Neuronal stem cell (in vitro differentiated cells): ENCODE results near the gene SLIT3.

Source experiments
- DNase-seq: peaks from one replicate; pipeline ENCODE4 v3.0.0-alpha.2; 2013; ENCODE audit warnings: low spot score
- H2AFZ ChIP-seq: one replicate; pipeline ENCODE4 v1.6.1; 2013; ENCODE audit warnings: mild to moderate bottlenecking, low read length, inconsistent platforms
- H2AK5ac ChIP-seq: 2 replicates; pipeline ENCODE4 v1.6.1; 2013; ENCODE audit warnings: low read depth, mild to moderate bottlenecking, inconsistent platforms, low read length, moderate library complexity, mixed read lengths
- H2BK120ac ChIP-seq: 2 replicates; pipeline ENCODE4 v1.6.1; 2013; ENCODE audit warnings: low read depth, mild to moderate bottlenecking, inconsistent platforms, low read length, moderate library complexity, mixed read lengths
- H2BK12ac ChIP-seq: one replicate; pipeline ENCODE4 v1.6.1; 2013; ENCODE audit warnings: low read length, inconsistent platforms
- H2BK15ac ChIP-seq: 2 replicates; pipeline ENCODE4 v1.6.1; 2013; ENCODE audit warnings: mild to moderate bottlenecking, low read length, inconsistent platforms, mixed read lengths
- H2BK5ac ChIP-seq: one replicate; pipeline ENCODE4 v1.6.1; 2013; ENCODE audit warnings: inconsistent platforms, mild to moderate bottlenecking, low read length, moderate library complexity
- H3K14ac ChIP-seq: one replicate; pipeline ENCODE4 v1.6.1; 2013; ENCODE audit warnings: low read length, inconsistent platforms
- H3K18ac ChIP-seq: 2 replicates; pipeline ENCODE4 v1.6.1; 2013; ENCODE audit warnings: low read length, inconsistent platforms
- H3K23ac ChIP-seq: 2 replicates; pipeline ENCODE4 v1.6.1; 2013; ENCODE audit warnings: low read depth, mild to moderate bottlenecking, mixed read lengths, low read length, inconsistent platforms; ENCODE audit not compliant: poor library complexity
- H3K27ac ChIP-seq: replicated peaks from 3 replicates; pipeline ENCODE4 v1.5.1; 2013; ENCODE audit warnings: low read length, inconsistent platforms
- H3K27me3 ChIP-seq, 3 experiments: 2 replicates each; pipeline ENCODE4 v1.6.1; 2013; ENCODE audit warnings: low read length in 3 of 3, mild to moderate bottlenecking in 2 of 3, inconsistent platforms in 1 of 3, low read depth in 1 of 3, mixed read lengths in 1 of 3, moderate library complexity in 1 of 3; ENCODE audit not compliant: control insufficient read depth in 3 of 3, insufficient read depth in 3 of 3
- H3K36me3 ChIP-seq, 2 donors: replicated peaks in 1 of 2; 2 replicates each; pipeline ENCODE4 v1.6.1; 2013; ENCODE audit warnings: low read length in 2 of 2; ENCODE audit not compliant: control insufficient read depth in 2 of 2, insufficient read depth in 2 of 2
- H3K4ac ChIP-seq: 2 replicates; pipeline ENCODE4 v1.6.1; 2013; ENCODE audit warnings: inconsistent platforms, mild to moderate bottlenecking, low read length, moderate library complexity
- H3K4me1 ChIP-seq, 2 donors: 1 replicate in 1 of 2; 2 replicates in 1 of 2; pipeline ENCODE4 v1.6.1; 2013; ENCODE audit warnings: low read length in 2 of 2, low read depth in 1 of 2; ENCODE audit not compliant: control insufficient read depth in 2 of 2, insufficient read depth in 1 of 2
- H3K4me2 ChIP-seq: one replicate; pipeline ENCODE4 v1.6.1; 2013; ENCODE audit warnings: mild to moderate bottlenecking, low read length, inconsistent platforms; ENCODE audit not compliant: insufficient read depth, poor library complexity, severe bottlenecking
- H3K4me3 ChIP-seq, 2 donors: 2 replicates each; pipeline ENCODE4 v1.5.1; 2013; ENCODE audit warnings: low read length in 2 of 2, mild to moderate bottlenecking in 2 of 2, inconsistent platforms in 1 of 2, moderate library complexity in 1 of 2
- H3K79me1 ChIP-seq: one replicate; pipeline ENCODE4 v1.6.1; 2013; ENCODE audit warnings: low read depth, mild to moderate bottlenecking, inconsistent platforms, low read length, moderate library complexity
- H3K9ac ChIP-seq: one replicate; pipeline ENCODE4 v1.6.1; 2013; ENCODE audit warnings: mild to moderate bottlenecking, low read depth, low read length, inconsistent platforms; ENCODE audit not compliant: poor library complexity
- H3K9me3 ChIP-seq, 2 donors: replicated peaks in 1 of 2; 2 replicates each; pipeline versions ENCODE3 to v1.6.1; 2013; ENCODE audit warnings: low read length in 2 of 2, mild to moderate bottlenecking in 2 of 2, inconsistent platforms in 1 of 2, low read depth in 1 of 2, mixed read lengths in 1 of 2, moderate library complexity in 1 of 2; ENCODE audit not compliant: control insufficient read depth in 2 of 2, insufficient read depth in 1 of 2
- H4K8ac ChIP-seq: one replicate; pipeline ENCODE4 v1.6.1; 2013; ENCODE audit warnings: low read depth, mild to moderate bottlenecking, inconsistent platforms, low read length, moderate library complexity
- H4K91ac ChIP-seq: one replicate; pipeline ENCODE4 v1.6.1; 2013; ENCODE audit warnings: low read length, low read depth, mild to moderate bottlenecking, inconsistent platforms; ENCODE audit not compliant: poor library complexity
- WGBS, 2 donors: extraction: QIAGEN DNeasy Blood & Tissue Kit; methylation state at CpG; one replicate each; pipeline ENCODE4 v1.1.7; 2013; ENCODE audit warnings: missing lambda C conversion rate in 2 of 2, mixed read lengths in 1 of 2; ENCODE audit not compliant: insufficient read length in 2 of 2, insufficient replicate concordance in 1 of 2; ENCODE audit errors: extremely low coverage in 2 of 2; 5-methylcytosine and 5-hydroxymethylcytosine counted together

SLIT3 gene

DNA sequence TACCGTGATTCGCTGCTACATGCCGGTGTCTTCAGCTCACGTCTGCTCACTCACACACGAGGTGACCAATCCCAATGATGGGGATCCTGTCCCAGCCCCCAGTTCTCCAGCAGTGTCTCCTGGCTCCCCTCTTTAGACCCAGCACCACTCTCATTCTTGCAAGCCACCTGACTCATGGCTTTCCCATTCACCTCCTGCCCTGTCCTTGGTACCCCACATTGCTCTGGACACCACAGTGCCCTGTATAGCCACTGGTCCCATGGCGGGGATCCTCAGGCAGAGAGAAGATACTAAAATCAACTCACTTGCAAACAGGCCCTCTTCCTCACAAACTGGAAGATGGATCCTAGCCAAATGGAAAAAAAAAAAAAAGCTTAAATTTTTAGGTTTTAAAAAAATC, 81.0 kb downstream of the SLIT3 start:
- H2BK5ac ChIP-seq = no peak overlapping the region
- H3K9ac ChIP-seq = no peak overlapping the region
- H3K18ac ChIP-seq = no peak overlapping the region
- no peak overlapping the region for H3K4me2 ChIP-seq
- no CpG with 5 or more reads among the region's 6 CpGs for WGBS, 2 donors
- no peak overlapping the region for H2BK120ac ChIP-seq
- H3K79me1 ChIP-seq = no peaks in the 10 kb centered on the region
- no peak overlapping the region for H2AK5ac ChIP-seq
- no peak overlapping the region for H3K4ac ChIP-seq
- H3K27ac ChIP-seq = no peak overlapping the region
- H3K36me3 ChIP-seq = no peaks in the 10 kb centered on the region
- peaks cover 0 to 2% (median 0%) of the 10 kb centered on the region in 3 experiments for H3K27me3 ChIP-seq
- no peak overlapping the region for H2AFZ ChIP-seq
- H2BK15ac ChIP-seq = no peak overlapping the region
- peaks cover 0 to 2% of the 10 kb centered on the region in 2 donors for H3K4me1 ChIP-seq
- no peak overlapping the region for H4K8ac ChIP-seq
- no peak overlapping the region for H4K91ac ChIP-seq
- H3K4me3 ChIP-seq = no peak overlapping the region
- H3K9me3 ChIP-seq = no peaks in the 10 kb centered on the region
- no peak for DNase-seq
- no peak overlapping the region for H3K23ac ChIP-seq
- no peak overlapping the region for H3K14ac ChIP-seq
- no peak overlapping the region for H2BK12ac ChIP-seq

DNA sequence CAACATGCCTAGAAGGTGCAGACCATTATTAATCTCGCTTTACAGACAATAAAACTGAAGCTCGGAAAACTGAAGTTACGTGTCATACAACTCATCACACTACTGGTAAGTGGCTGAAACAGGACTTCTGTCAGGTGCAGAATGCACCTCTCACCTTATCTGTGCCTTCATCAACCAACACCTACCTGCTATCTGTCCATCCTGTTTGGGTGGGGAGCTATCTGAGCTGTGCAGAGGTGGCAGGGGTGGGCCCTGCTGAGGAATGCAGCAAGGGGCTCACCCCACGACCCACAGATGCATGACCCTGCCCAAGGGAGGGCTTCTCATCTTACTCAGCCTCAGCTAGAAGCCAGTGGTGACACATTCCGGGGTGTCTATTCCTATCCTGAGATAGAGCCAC, 81.6 kb downstream of the SLIT3 start:
- Histone ChIP-seq H3K27me3 (peaks cover 0 to 2% (median 0%) of the 10 kb centered on the region in 3 experiments), H4K8ac (no peak overlapping the region), H2AFZ (no peak overlapping the region), H3K4me3 (no peak overlapping the region), H2BK5ac (no peak overlapping the region), H4K91ac (no peak overlapping the region), H3K4ac (no peak overlapping the region), H3K79me1 (no peaks in the 10 kb centered on the region), H3K36me3 (no peaks in the 10 kb centered on the region), H3K4me1 (peaks cover 0 to 2% of the 10 kb centered on the region in 2 donors), H3K23ac (no peak overlapping the region), H3K27ac (no peak overlapping the region), H3K14ac (no peak overlapping the region), H2BK120ac (no peak overlapping the region), H2BK15ac (no peak overlapping the region), H3K18ac (no peak overlapping the region), H3K9ac (no peak overlapping the region), H3K9me3 (no peaks in the 10 kb centered on the region), H3K4me2 (no peak overlapping the region), H2AK5ac (no peak overlapping the region), H2BK12ac (no peak overlapping the region)
- no CpG with 5 or more reads among the region's 5 CpGs for WGBS, 2 donors
- no peak for DNase-seq

DNA sequence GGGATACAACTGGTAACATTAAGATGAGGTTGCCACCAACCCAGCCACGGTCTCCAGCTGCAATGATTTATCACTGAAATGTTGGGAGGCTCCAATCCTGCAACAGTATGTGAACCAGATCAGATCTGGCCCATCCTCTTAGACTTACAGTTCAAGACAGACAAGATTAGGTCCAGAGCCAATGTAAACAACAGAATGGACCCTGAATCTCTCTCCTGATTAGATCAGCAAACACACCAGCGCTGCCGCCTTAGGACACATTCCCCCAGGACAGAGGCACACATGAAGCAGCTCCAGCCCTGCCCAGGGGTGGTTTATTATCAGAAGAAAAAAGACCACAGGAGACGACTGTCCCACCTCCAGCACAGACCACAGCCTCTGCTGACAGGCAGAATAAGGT, 82.1 kb downstream of the SLIT3 start:
- Histone ChIP-seq H3K27ac (no peak overlapping the region), H2AK5ac (no peak overlapping the region), H3K27me3 (peaks cover 0 to 2% (median 0%) of the 10 kb centered on the region in 3 experiments), H3K4ac (no peak overlapping the region), H2BK15ac (no peak overlapping the region), H3K4me1 (peaks cover 0 to 2% of the 10 kb centered on the region in 2 donors), H2BK5ac (no peak overlapping the region), H4K8ac (no peak overlapping the region), H3K9ac (no peak overlapping the region), H2BK12ac (no peak overlapping the region), H3K79me1 (no peaks in the 10 kb centered on the region), H2BK120ac (no peak overlapping the region), H4K91ac (no peak overlapping the region), H2AFZ (no peak overlapping the region), H3K4me2 (no peak overlapping the region), H3K23ac (no peak overlapping the region), H3K9me3 (no peaks in the 10 kb centered on the region), H3K4me3 (no peak overlapping the region), H3K36me3 (no peaks in the 10 kb centered on the region), H3K14ac (no peak overlapping the region), H3K18ac (no peak overlapping the region)
- DNase-seq = no peak
- WGBS, 2 donors = no CpG with 5 or more reads among the region's 4 CpGs

GRCh38 chr5:169218176-169218575, 82.8 kb downstream of the SLIT3 start:
- no peak overlapping the region for H4K91ac ChIP-seq
- no peak overlapping the region for H2BK15ac ChIP-seq
- no peak overlapping the region for H3K9ac ChIP-seq
- no peak overlapping the region for H2AK5ac ChIP-seq
- H2BK120ac ChIP-seq = no peak overlapping the region
- H3K79me1 ChIP-seq = no peaks in the 10 kb centered on the region
- H2BK12ac ChIP-seq = no peak overlapping the region
- no peaks in the 10 kb centered on the region for H3K4me1 ChIP-seq
- no peak overlapping the region for H2BK5ac ChIP-seq
- H3K36me3 ChIP-seq = no peaks in the 10 kb centered on the region
- H3K14ac ChIP-seq = no peak overlapping the region
- H3K27ac ChIP-seq = no peak overlapping the region
- no peak overlapping the region for H3K4me3 ChIP-seq
- no peak overlapping the region for H3K23ac ChIP-seq
- H3K4ac ChIP-seq = no peak overlapping the region
- no peak overlapping the region for H3K4me2 ChIP-seq
- WGBS, 2 donors = no CpG with 5 or more reads among the region's 2 CpGs
- H3K27me3 ChIP-seq = peaks cover 0 to 2% (median 0%) of the 10 kb centered on the region in 3 experiments
- no peak for DNase-seq
- no peak overlapping the region for H2AFZ ChIP-seq
- H3K18ac ChIP-seq = no peak overlapping the region
- H3K9me3 ChIP-seq = no peaks in the 10 kb centered on the region
- no peak overlapping the region for H4K8ac ChIP-seq
